Activated CD4-positive, alpha-beta T cell treated with anti-CD3 and anti-CD28 coated beads, Interleukin-2, Interleukin-4, amounts not matched to agents 100 ng/mL and 50 ng/mL, durations not matched to agents 16 hours and 8 hours (primary cell): ENCODE data around the gene HSP90B1.

ENCODE experiments used
- DNase-seq: peaks from one replicate; pipeline ENCODE4 v3.0.0-alpha.2; 2020; ENCODE audit warnings: low spot score

HSP90B1 gene

DNA sequence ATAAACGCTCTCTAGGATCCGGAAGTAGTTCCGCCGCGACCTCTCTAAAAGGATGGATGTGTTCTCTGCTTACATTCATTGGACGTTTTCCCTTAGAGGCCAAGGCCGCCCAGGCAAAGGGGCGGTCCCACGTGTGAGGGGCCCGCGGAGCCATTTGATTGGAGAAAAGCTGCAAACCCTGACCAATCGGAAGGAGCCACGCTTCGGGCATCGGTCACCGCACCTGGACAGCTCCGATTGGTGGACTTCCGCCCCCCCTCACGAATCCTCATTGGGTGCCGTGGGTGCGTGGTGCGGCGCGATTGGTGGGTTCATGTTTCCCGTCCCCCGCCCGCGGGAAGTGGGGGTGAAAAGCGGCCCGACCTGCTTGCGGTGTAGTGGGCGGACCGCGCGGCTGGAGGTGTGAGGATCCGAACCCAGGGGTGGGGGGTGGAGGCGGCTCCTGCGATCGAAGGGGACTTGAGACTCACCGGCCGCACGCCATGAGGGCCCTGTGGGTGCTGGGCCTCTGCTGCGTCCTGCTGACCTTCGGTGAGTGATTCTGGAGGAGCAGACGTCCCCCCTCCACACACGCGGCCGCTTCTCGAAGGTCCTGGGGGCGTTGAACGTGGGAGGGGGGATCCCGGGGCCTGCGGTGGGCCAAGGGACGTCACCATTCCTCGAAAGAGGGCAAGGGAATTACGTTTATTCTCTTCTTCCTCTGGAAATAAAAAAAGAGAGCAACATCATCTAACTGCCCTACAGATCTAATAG lies at the start of gene HSP90B1:
Gene HSP90B1 (plus strand): TSS at position 377 of the 753 bp plus-strand sequence. CDS start 106 bp downstream, at position 483.
- DNase-seq = peak; percentile 100

GRCh38 chr12:103881261-103881660 lies 48.9 kb upstream of the HSP90B1 start:
- no peak for DNase-seq

DNA sequence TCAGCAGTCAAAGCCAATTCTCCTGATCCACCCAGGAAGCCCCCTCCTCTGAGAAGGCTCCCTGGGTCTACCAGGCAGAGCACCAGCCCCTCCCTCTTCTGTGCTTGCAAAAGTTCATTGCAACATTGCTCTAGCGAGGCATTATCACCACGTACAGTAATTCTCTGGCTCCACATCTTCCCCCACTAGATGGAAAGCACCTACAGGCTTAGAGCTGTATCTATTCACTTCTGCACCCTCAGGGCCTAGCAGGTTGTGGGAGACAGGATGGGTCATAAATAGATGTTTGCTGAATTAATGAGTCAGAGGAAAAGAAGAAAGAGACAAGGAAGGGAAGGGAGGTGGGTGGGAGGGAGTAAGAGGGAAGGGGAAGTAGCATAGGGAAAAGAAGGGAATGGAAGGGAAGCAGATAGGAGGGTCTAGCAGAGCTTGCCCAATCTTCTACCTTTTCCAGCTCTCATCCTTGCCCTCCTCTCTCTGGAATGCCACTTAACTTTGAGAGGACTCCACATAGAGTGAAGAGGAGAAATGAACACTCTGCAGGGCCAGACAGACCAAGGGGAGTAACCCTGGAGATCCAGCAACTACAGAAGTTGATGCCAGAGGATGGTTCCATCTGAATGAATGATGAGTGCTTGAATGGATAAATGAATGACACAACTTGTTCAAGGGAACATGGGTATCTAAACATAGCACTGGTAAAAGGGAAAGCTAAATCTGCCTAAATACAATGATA lies 47.2 kb upstream of the HSP90B1 start:
- no peak for DNase-seq

DNA sequence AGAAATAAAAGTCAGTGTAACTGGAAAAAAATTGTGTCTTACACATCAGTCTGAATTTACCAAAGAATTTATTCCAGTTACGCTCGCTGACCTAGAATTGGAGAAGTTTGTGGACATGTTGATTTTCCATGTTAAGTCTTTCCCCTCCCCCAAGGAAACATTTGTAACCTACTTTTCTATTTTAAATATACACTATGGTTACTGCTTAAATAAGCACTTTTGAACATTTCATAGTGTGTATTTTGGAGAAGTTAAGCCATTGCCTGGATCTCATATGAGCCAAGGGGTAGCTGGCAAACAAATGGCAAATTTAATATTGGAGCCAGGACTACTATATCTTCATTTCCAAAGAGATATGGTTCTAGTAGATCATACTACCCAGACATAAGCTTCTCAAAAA lies 46.3 kb upstream of the HSP90B1 start:
- no peak for DNase-seq

- DNase-seq = peak; percentile 31
Observed at GRCh38 chr12:103884316-103884715, 45.9 kb upstream of the HSP90B1 start.

GRCh38 chr12:103886195-103886797 lies 43.9 kb upstream of the HSP90B1 start:
- DNase-seq = no peak

DNA sequence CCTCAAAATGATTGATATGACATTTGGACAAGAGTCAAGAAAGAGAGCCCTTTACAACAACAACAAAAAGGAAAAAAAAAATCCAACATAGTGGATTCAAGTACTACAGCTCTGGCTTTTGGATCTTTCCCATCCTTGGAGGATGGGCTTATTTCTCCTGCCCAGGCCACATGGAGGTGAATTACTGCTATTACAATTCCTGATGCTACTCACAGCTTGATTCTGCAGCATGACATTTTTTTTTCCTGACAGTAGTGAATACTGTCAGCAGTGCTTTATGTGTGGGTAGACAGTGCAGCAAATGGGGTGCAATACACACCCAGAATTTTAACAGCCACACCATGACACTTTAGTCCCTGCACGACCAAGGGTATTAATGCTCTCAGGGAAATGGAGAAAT lies 42.5 kb upstream of the HSP90B1 start:
- no peak for DNase-seq

DNA sequence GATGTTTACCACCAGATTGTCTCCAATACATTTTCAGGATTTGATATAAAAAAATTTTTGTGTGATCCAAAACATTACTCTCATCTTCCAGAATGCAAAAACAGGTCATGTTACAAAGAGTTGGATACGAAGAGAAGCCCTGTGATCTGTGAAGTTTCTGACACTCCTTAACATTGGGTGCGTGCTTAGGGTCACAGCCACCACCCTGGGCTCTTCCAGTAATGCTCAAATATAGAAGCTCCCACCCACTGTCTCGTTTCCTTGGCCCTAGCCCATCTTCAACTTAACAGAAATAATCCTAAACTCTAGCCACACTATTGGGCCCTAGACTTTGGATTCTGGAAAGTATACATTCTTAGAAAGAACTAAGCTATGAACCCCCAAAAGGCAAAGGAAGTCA lies 32.9 kb upstream of the HSP90B1 start:
- DNase-seq = no peak

- DNase-seq = no peak
Observed at GRCh38 chr12:103901518-103902173, 28.6 kb upstream of the HSP90B1 start.

GRCh38 chr12:103903993-103904392 lies 26.2 kb upstream of the HSP90B1 start:
- DNase-seq = no peak

GRCh38 chr12:103905730-103906349 lies 24.4 kb upstream of the HSP90B1 start:
- no peak for DNase-seq

- no peak for DNase-seq
Observed at GRCh38 chr12:103908246-103908541, 22.0 kb upstream of the HSP90B1 start.

GRCh38 chr12:103908877-103909276 lies 21.3 kb upstream of the HSP90B1 start:
- DNase-seq = no peak

GRCh38 chr12:103909811-103910210 lies 20.4 kb upstream of the HSP90B1 start:
- no peak for DNase-seq

GRCh38 chr12:103912069-103912468 lies 18.1 kb upstream of the HSP90B1 start:
- DNase-seq = no peak

- no peak for DNase-seq
Observed at GRCh38 chr12:103913100-103913499, 17.1 kb upstream of the HSP90B1 start.

DNA sequence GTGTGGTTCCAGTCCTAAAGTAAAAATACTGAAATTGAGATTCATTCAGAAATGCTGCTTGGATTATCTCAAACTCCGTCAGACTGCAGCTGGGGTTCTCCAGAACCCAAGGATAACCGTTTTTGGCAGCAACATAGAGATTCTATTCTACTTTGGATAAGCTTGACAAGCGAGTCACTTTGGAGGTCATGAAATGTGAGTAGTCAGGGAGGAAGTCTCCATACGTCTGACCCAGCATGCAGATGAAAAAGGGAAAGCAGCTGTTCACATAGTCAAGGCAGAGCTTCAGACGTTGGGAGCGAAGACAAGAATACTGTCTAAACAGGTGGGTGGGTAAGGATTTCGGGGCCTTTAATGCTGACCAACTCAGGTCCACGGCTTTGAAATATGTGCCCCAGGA lies 14.9 kb upstream of the HSP90B1 start:
- no peak for DNase-seq

- DNase-seq = no peak
Observed at GRCh38 chr12:103917873-103918272, 12.3 kb upstream of the HSP90B1 start.

DNA sequence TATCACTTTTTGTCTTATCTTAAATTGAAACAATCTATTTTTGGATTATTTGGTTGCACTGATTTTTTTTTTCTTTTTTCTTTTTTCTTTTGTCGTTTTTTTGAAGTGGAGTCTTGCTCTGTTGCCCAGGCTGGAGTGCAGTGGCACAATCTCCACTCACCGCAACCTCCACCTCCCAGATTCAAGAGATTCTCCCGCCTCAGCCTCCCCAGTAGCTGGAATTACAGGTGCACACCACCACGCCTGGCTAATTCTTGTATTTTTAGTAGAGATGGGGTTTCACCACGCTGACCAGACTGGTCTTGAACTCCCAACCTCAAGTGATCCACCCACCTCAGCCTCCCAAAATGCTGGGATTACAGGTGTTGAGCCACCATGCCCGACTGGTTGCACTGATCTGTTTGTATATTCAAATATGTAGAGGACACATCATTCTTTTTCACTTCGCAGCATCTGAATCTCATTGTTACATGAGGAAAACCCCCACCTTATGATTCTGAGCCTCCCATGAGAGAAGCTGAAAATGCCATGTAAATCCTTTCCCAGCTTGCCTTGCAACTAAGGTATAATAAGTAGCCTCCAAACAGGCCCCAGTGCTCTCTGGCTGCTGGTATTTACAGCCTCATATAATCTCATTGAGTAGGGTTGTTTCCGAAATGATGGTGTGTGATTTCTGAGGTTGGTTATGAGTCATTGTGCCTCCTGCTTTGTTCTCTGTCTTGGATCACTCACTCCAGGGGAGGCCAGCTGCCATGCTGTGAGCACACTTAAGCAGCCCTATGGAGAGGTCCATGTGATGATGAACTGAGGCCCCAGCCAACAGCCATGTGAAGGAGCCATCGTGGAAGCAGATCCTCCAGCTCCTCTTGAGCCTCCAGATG lies 5.2 kb upstream of the HSP90B1 start:
- peak; percentile 93 for DNase-seq

GRCh38 chr12:103928682-103929045 lies 1.5 kb upstream of the HSP90B1 start:
- peak; percentile 71 for DNase-seq

DNA sequence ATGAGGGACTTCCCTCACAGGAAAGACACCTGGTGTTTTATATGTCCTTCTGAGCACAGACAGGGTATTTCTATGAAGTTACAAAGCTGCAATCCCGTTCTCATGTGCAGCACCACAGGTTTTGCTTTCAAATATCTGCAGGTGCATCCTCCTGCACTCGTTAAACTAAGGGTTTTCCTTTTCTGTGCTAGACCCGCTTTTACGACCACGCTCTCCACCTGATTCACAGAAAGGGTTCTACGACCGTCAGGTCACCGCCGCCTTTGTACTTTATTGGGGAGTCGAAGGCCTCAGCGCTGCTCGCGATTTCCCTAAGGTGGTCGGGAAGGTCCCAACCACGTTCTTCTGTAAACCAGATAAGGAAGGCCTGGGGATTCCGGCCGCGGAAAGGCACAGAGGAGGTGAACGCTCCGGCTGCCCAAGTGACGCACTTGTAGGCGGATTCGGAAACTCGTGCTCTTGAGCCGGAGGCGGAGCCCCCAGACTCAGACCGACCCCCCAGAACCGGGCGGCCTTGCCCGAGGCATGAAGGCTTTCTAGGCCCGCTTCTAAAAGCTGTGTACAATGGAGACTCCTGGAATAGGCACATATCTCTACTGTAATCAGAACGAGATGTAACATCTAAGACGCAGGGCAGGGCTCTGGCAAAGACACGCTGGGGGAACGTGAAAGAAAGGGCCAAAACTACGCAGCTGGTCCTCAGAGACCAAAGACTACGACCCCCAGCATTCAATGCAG lies 995 bp upstream of the HSP90B1 start:
- peak; percentile 85 for DNase-seq
